HUES48 (cell line): ENCODE measurements around the gene ARMH3.

Source experiments
- H3K27ac ChIP-seq: one replicate; pipeline ENCODE4 v1.7.0; 2013; ENCODE audit warnings: low read depth, low read length, inconsistent platforms
- H3K27me3 ChIP-seq: 2 replicates; pipeline ENCODE4 v1.6.1; 2013; ENCODE audit warnings: mild to moderate bottlenecking, low read length; ENCODE audit not compliant: control insufficient read depth, insufficient read depth
- H3K36me3 ChIP-seq: 2 replicates; pipeline ENCODE4 v1.6.1; 2013; ENCODE audit warnings: low read length; ENCODE audit not compliant: control insufficient read depth, insufficient read depth
- H3K4me1 ChIP-seq: 2 replicates; pipeline ENCODE4 v1.6.1; 2013; ENCODE audit warnings: mild to moderate bottlenecking, low read length; ENCODE audit not compliant: control insufficient read depth, insufficient read depth
- H3K4me3 ChIP-seq: 2 replicates; pipeline ENCODE4 v1.5.1; 2013; ENCODE audit warnings: mild to moderate bottlenecking, low read depth, low read length
- H3K9ac ChIP-seq: 2 replicates; pipeline ENCODE4 v1.6.1; 2013; ENCODE audit warnings: mild to moderate bottlenecking, low read depth, low read length, moderate library complexity
- H3K9me3 ChIP-seq: 2 replicates; pipeline ENCODE4 v1.6.1; 2013; ENCODE audit warnings: low read length; ENCODE audit not compliant: control insufficient read depth, insufficient read depth

The ARMH3 gene

GRCh38 chr10:101912561-101913179, 143.3 kb downstream of the ARMH3 start:
- H3K4me3 ChIP-seq, result no peak overlapping the region
- H3K27ac ChIP-seq, result no peak overlapping the region

DNA sequence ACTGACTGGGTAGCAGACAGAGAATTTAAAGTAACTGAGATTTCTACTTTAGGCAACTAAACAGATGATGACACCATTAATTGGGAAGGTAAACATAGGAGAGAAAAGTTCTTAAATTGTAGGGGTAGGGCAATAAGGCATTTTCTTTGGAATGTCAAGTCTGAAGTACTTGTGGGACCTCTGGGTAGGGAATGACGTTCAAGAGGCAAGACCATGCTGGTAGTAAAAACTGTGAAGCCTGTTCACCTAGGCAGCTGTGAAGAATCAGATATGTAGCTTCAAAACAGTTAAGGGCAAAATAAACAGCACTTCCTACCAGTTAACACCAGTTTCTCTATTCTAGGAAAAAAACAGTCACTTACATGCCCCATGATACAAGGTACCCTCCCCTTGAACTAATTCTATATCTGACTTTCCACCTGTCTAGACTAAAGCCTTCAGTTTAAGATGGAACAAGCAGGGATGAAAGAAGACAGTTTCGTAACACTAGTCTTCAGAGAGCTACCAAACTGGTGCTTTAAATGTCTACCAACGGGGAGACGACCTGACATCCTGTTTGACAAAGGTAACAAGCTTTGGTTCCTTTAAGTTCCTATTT, 149.3 kb downstream of the ARMH3 start:
- no peaks in the 10 kb centered on the region for H3K9me3 ChIP-seq
- H3K9ac ChIP-seq, result no peak overlapping the region
- H3K36me3 ChIP-seq, result no peaks in the 10 kb centered on the region
- no peak overlapping the region for H3K27ac ChIP-seq
- no peaks in the 10 kb centered on the region for H3K27me3 ChIP-seq
- H3K4me1 ChIP-seq, result peaks cover 27% of the 10 kb centered on the region
- H3K4me3 ChIP-seq, result no peak overlapping the region

More at GRCh38 chr10:101912561-101913179, 143.3 kb downstream of the ARMH3 start:
- no peak overlapping the region for H3K9ac ChIP-seq
- no peaks in the 10 kb centered on the region for H3K36me3 ChIP-seq
- no peaks in the 10 kb centered on the region for H3K4me1 ChIP-seq
- H3K27me3 ChIP-seq, result no peaks in the 10 kb centered on the region
- no peaks in the 10 kb centered on the region for H3K9me3 ChIP-seq

- no peak overlapping the region for H3K9ac ChIP-seq
- H3K9me3 ChIP-seq, result no peaks in the 10 kb centered on the region
- no peak overlapping the region for H3K4me3 ChIP-seq
- no peak overlapping the region for H3K27ac ChIP-seq
- H3K27me3 ChIP-seq, result no peaks in the 10 kb centered on the region
- peaks cover 34% of the 10 kb centered on the region for H3K4me1 ChIP-seq
- no peaks in the 10 kb centered on the region for H3K36me3 ChIP-seq
Measured at GRCh38 chr10:101905251-101905650, 150.7 kb downstream of the ARMH3 start.

GRCh38 chr10:101903827-101904550, 152.0 kb downstream of the ARMH3 start:
- H3K9ac ChIP-seq, result no peak overlapping the region
- H3K27me3 ChIP-seq, result no peaks in the 10 kb centered on the region
- no peaks in the 10 kb centered on the region for H3K36me3 ChIP-seq
- peaks cover 40% of the 10 kb centered on the region for H3K4me1 ChIP-seq
- H3K4me3 ChIP-seq, result no peak overlapping the region
- no peak overlapping the region for H3K27ac ChIP-seq
- H3K9me3 ChIP-seq, result no peaks in the 10 kb centered on the region

DNA sequence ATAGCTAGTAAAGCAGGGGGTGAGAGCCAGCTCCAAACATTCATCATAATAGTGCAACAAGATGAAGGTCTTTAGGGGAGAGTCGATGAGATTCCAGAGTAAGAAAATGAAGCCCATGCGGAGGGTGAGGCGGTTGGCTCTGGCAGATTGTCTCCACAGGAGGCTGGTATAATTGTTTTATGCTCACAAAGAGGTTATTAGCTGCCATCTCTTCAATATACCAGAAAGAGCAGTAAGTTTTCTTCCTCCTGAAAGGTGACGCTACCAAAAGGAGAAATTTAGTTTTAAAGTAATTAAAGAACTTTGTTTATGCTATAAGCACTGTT, 153.2 kb downstream of the ARMH3 start:
- H3K4me3 ChIP-seq, result no peak overlapping the region
- no peaks in the 10 kb centered on the region for H3K27me3 ChIP-seq
- H3K36me3 ChIP-seq, result no peaks in the 10 kb centered on the region
- H3K4me1 ChIP-seq, result peaks cover 40% of the 10 kb centered on the region
- no peaks in the 10 kb centered on the region for H3K9me3 ChIP-seq
- H3K9ac ChIP-seq, result peak overlapping the region; percentile 28; the same call in 1 of the 2 replicates
- H3K27ac ChIP-seq, result peak overlapping the region; percentile 74

DNA sequence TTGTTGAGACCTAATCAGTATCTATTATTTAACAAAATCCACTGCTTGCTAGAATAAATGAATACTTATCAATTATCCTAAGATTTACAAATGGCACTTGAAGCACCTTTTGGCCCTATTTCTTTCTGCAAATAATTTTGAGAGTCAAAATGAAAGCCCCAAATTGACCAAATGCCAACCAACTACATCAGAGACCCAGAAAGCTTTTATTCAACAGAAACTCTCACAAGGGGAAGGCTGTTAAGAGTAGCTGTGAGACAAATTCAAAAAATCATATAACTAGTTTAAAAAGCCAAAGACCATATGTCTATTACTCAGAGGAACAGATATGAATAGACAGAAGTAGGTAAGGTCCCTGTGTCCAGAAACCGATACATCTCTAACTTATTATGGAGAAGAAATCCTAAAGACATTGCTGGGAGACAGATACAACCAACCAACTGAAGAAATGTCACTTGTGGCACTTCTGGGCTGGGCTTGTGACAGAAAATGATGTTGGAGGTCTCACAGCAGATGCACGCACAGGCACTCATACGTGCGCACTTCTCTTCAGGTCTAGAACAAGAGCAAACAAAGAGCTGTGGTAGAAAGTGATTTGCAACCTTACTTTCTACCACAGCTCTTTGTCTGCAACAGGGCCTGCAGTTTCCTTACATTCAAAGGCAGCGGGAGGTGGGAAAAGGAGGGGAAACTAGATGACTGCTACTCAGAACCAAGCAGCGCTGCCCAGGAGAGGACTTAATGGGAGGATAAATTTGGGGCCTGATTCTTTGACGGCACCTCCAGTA, 153.7 kb downstream of the ARMH3 start:
- Histone ChIP-seq H3K27ac (peak overlapping the region; percentile 74), H3K4me1 (peaks cover 40% of the 10 kb centered on the region), H3K9ac (peak overlapping the region; percentile 28; the same call in 1 of the 2 replicates), H3K36me3 (no peaks in the 10 kb centered on the region), H3K4me3 (peak overlapping the region; percentile 13; the same call in 1 of the 2 replicates), H3K27me3 (no peaks in the 10 kb centered on the region), H3K9me3 (no peaks in the 10 kb centered on the region)

DNA sequence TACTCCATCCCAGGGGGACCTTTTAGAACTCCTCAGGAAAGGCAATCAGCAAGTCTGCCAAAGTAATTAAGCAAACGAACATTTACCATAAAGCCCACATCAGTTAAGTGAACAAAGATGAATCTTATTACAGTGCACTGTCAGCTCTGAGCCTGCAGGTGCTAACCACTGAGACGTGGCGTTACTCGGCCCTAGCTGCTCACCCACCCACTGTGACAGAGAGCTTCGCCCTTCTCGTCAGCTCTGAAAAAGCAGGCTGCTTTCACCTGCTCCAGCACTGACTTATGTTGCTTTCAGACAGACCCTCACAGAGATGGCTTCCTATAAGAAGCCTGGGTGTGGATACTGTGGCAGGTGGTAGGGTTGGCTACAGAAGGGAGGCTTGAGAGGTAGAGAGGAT, 154.6 kb downstream of the ARMH3 start:
- H3K4me1 ChIP-seq, result peaks cover 40% of the 10 kb centered on the region
- H3K27ac ChIP-seq, result no peak overlapping the region
- no peak overlapping the region for H3K9ac ChIP-seq

GRCh38 chr10:101897633-101898032, 158.3 kb downstream of the ARMH3 start:
- Histone ChIP-seq H3K27me3 (no peaks in the 10 kb centered on the region), H3K4me1 (peaks cover 23% of the 10 kb centered on the region)

More for the DNA sequence above, 154.6 kb downstream of the ARMH3 start:
- Histone ChIP-seq H3K27me3 (no peaks in the 10 kb centered on the region), H3K9me3 (no peaks in the 10 kb centered on the region), H3K36me3 (no peaks in the 10 kb centered on the region), H3K4me3 (no peak overlapping the region)

GRCh38 chr10:101896225-101896877, 159.6 kb downstream of the ARMH3 start:
- H3K36me3 ChIP-seq, result no peaks in the 10 kb centered on the region
- no peaks in the 10 kb centered on the region for H3K9me3 ChIP-seq
- no peak overlapping the region for H3K9ac ChIP-seq
- H3K27ac ChIP-seq, result no peak overlapping the region
- no peak overlapping the region for H3K4me3 ChIP-seq
- H3K27me3 ChIP-seq, result no peaks in the 10 kb centered on the region
- H3K4me1 ChIP-seq, result peaks cover 10% of the 10 kb centered on the region

More at GRCh38 chr10:101897633-101898032, 158.3 kb downstream of the ARMH3 start:
- Histone ChIP-seq H3K4me3 (no peak overlapping the region), H3K36me3 (no peaks in the 10 kb centered on the region), H3K27ac (no peak overlapping the region), H3K9ac (no peak overlapping the region), H3K9me3 (no peaks in the 10 kb centered on the region)

GRCh38 chr10:101895781-101896180, 160.2 kb downstream of the ARMH3 start:
- Histone ChIP-seq H3K27me3 (no peaks in the 10 kb centered on the region), H3K4me1 (peaks cover 7% of the 10 kb centered on the region; the same call in 1 of the 2 replicates), H3K9me3 (no peaks in the 10 kb centered on the region), H3K4me3 (no peak overlapping the region), H3K27ac (no peak overlapping the region), H3K36me3 (no peaks in the 10 kb centered on the region), H3K9ac (no peak overlapping the region)
